CD8-positive, alpha-beta memory T cell (primary cell): ENCODE data around the gene FOSL1. TPM values are rescaled to one million over a fixed set of nuclear protein-coding genes. Genes with fewer than 3 reads are reported as not detected.

ENCODE experiments used
- CTCF ChIA-PET: fragments of 350-600 bp; sonication (Branson Sonifier 250); formaldehyde crosslinking; loops from one replicate; lab custom pipeline; 2021; ENCODE audit warnings: antibody characterized with exemption; lab: Charles Lee
- POLR2A ChIA-PET: fragments of 350-600 bp; sonication (Branson Sonifier 250); formaldehyde crosslinking; loops from one replicate; lab custom pipeline; 2021; ENCODE audit warnings: antibody characterized with exemption; lab: Charles Lee
- DNase-seq, 5 donors: peaks; one replicate each; pipeline versions ENCODE4 v3.0.0 to v3.0.0-alpha.2; 2020 to 2022; ENCODE audit warnings: mixed read lengths in 1 of 5
- H3K27ac ChIP-seq: one replicate; pipeline ENCODE4 v1.7.0; 2013; ENCODE audit warnings: low read depth, mild to moderate bottlenecking, low read length, moderate library complexity
- H3K27me3 ChIP-seq: 2 replicates; pipeline ENCODE4 v1.7.0; 2013; ENCODE audit warnings: low read length, mild to moderate bottlenecking; ENCODE audit not compliant: insufficient read depth, poor library complexity, severe bottlenecking
- H3K36me3 ChIP-seq: 2 replicates; pipeline ENCODE4 v1.7.0; 2013; ENCODE audit warnings: mild to moderate bottlenecking, low read length, moderate library complexity; ENCODE audit not compliant: insufficient read depth
- H3K4me1 ChIP-seq: 2 replicates; pipeline ENCODE4 v1.7.0; 2013; ENCODE audit warnings: mild to moderate bottlenecking, low read length, moderate library complexity; ENCODE audit not compliant: insufficient read depth
- H3K4me3 ChIP-seq: 2 replicates; pipeline ENCODE4 v1.7.0; 2013; ENCODE audit warnings: mild to moderate bottlenecking, low read length
- H3K9me3 ChIP-seq: 2 replicates; pipeline ENCODE4 v1.7.0; 2013; ENCODE audit warnings: mild to moderate bottlenecking, low read length
- H3K27ac Mint-ChIP-seq, 8 donors: one replicate each; pipeline ENCODE4 v1.8.0; 2020 to 2021; ENCODE audit warnings: mixed read lengths in 8 of 8, mild to moderate bottlenecking in 6 of 8, inconsistent platforms in 3 of 8, moderate library complexity in 3 of 8
- H3K27me3 Mint-ChIP-seq, 2 donors: one replicate each; pipeline ENCODE4 v1.8.0; 2020 to 2021; ENCODE audit warnings: mixed read lengths in 2 of 2, mild to moderate bottlenecking in 1 of 2, moderate library complexity in 1 of 2
- H3K36me3 Mint-ChIP-seq, 3 donors: one replicate each; pipeline ENCODE4 v1.8.0; 2020 to 2021; ENCODE audit warnings: mixed read lengths in 3 of 3, inconsistent platforms in 1 of 3, mild to moderate bottlenecking in 1 of 3
- H3K4me1 Mint-ChIP-seq, 3 donors: one replicate each; pipeline ENCODE4 v1.8.0; 2020 to 2021; ENCODE audit warnings: mixed read lengths in 3 of 3, inconsistent platforms in 1 of 3, mild to moderate bottlenecking in 1 of 3
- H3K4me3 Mint-ChIP-seq, 7 donors: one replicate each; pipeline ENCODE4 v1.8.0; 2020 to 2021; ENCODE audit warnings: mixed read lengths in 7 of 7, mild to moderate bottlenecking in 6 of 7, moderate library complexity in 4 of 7, inconsistent platforms in 2 of 7
- H3K9me3 Mint-ChIP-seq, 5 donors: one replicate each; pipeline ENCODE4 v1.8.0; 2020 to 2022; ENCODE audit warnings: mixed read lengths in 5 of 5, mild to moderate bottlenecking in 3 of 5, moderate library complexity in 2 of 5, inconsistent platforms in 1 of 5
- polyA plus RNA-seq: library from polyadenylated mRNA; unstranded; fragments of 300-500 nt; fragmentation: Illumina TruSeq; gene quantifications from one replicate; pipeline ENCODE4 v1.2.3, GENCODE V29; 2021
- total RNA-seq, 2 experiments: library from RNA; stranded (reverse); gene quantifications; one replicate each; pipeline ENCODE4 v1.2.3, GENCODE V29; 2021

FOSL1 gene
- total and polyA plus RNA-seq, 3 experiments from 2014 or later: 0.51 to 26.9 (median 26.4) TPM

DNA sequence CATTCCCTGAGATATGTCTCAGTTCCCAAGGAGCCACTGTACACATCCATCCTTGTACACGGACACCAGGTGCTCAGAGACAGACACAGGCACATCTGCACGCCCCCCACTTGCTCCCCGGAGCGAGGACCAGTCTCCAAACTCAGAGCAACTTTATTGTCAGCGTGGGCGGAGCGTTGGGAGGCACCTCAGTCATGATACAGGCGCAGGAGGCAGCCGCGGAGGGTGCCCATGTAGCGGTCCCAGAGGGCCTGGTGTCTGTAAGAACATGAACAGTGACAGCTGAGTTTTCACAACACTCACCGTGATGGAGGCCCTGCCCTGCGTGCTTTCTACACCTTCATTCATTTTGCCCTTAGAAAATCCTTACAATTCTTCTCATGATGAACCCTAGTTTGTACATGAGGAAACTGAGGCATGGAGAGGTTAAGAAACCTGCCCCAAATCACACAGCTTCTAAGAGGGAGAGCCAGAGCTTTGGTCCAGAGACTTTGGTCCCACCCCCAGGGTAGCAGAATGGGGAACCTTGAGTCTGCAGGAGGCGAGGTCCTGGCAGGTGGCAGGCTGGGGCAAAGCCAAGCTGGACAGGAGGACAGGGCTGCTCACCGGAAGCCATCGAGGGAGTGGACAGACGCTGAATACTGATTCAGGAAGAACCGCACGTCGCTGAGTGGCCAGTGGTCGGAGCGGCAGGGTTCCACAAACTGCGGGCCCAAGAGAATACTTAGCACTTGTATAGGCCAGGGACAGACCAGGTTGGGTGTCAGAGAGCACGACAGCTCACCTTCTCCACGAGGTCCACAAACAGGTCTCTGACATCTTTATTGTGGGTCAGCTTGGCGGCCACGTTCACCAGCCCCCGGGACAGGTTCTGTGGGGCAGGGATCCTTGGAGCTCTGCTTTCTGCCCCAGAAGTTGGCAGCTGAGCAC, 16.1 kb downstream of the FOSL1 start:
- no peak overlapping the region for H3K4me3 ChIP-seq
- Mint-ChIP-seq H3K4me1 (peaks cover 50 to 69% (median 66%) of the 10 kb centered on the region in 3 donors), H3K36me3 (peaks cover 0 to 52% (median 0%) of the 10 kb centered on the region in 3 donors), H3K27ac (peak overlapping the region; percentile 18 to 94 (median 88)), H3K4me3 (peak overlapping the region in 3 of 7 donors; percentile 61 to 82 (median 72)), H3K9me3 (no peaks in the 10 kb centered on the region), H3K27me3 (no peaks in the 10 kb centered on the region)
- no peaks in the 10 kb centered on the region for H3K9me3 ChIP-seq
- peaks cover 17% of the 10 kb centered on the region for H3K36me3 ChIP-seq
- CTCF ChIA-PET: interaction anchor here (0.9 to 21.9 kb wide), 39 partner anchors 10 to 405 kb away, joined by 3 to 560 read pairs (median 4); partner anchors contain the start of genes CATSPER1, CFL1, CTSW and EFEMP2
- H3K27me3 ChIP-seq: no peaks in the 10 kb centered on the region
- DNase-seq: no peak
- POLR2A ChIA-PET: interaction anchor here (0.7 to 2.3 kb wide), 5 partner anchors 10 to 102 kb away, joined by 3 to 14 read pairs (median 7); partner anchors contain the start of genes CFL1 and MUS81
- H3K4me1 ChIP-seq: peaks cover 48% of the 10 kb centered on the region
- no peak overlapping the region for H3K27ac ChIP-seq

- CTCF ChIA-PET: interaction anchor here (0.6 to 21.9 kb wide), 11 partner anchors 14 to 244 kb away, joined by 3 to 560 read pairs (median 4); partner anchors contain the start of genes CFL1, CTSW, EFEMP2 and KAT5
- POLR2A ChIA-PET: interaction anchor here (2.3 kb wide), 1 partner anchor 23 kb away, joined by 14 read pairs; the partner anchor contains the start of gene MUS81
- H3K4me1 Mint-ChIP-seq: peaks cover 49 to 72% (median 68%) of the 10 kb centered on the region in 3 donors
- H3K4me3 Mint-ChIP-seq: peak overlapping the region in 2 of 7 donors; percentile 66 to 91
- H3K27ac ChIP-seq: no peak overlapping the region
- no peak for DNase-seq
- H3K9me3 ChIP-seq: no peaks in the 10 kb centered on the region
- no peaks in the 10 kb centered on the region for H3K9me3 Mint-ChIP-seq
- no peaks in the 10 kb centered on the region for H3K27me3 ChIP-seq
- no peak overlapping the region for H3K4me3 ChIP-seq
- peaks cover 17% of the 10 kb centered on the region for H3K36me3 ChIP-seq
- peaks cover 51% of the 10 kb centered on the region for H3K4me1 ChIP-seq
- peaks cover 0 to 49% (median 0%) of the 10 kb centered on the region in 3 donors for H3K36me3 Mint-ChIP-seq
- H3K27me3 Mint-ChIP-seq: no peaks in the 10 kb centered on the region
- H3K27ac Mint-ChIP-seq: peak overlapping the region in 3 of 8 donors; percentile 14 to 94 (median 92)
These were observed 17.0 kb downstream of the FOSL1 start for GRCh38 chr11:65883058-65883761.

- peaks cover 47% of the 10 kb centered on the region for H3K4me1 ChIP-seq
- POLR2A ChIA-PET: no interaction called here
- peak overlapping the region in 5 of 7 donors; percentile 6 to 91 (median 57) for H3K4me3 Mint-ChIP-seq
These were observed 17.8 kb downstream of the FOSL1 start for GRCh38 chr11:65882120-65883057.

GRCh38 chr11:65880844-65881421, 19.3 kb downstream of the FOSL1 start:
- DNase-seq: peak in 1 of 5 donors; percentile 28
- Mint-ChIP-seq H3K27ac (peak overlapping the region; percentile 83 to 98 (median 93)), H3K27me3 (peaks cover 0 to 3% of the 10 kb centered on the region in 2 donors), H3K4me1 (peaks cover 45 to 61% (median 49%) of the 10 kb centered on the region in 3 donors), H3K4me3 (peak overlapping the region; percentile 84 to 92 (median 89)), H3K9me3 (no peaks in the 10 kb centered on the region), H3K36me3 (peaks cover 0 to 35% (median 0%) of the 10 kb centered on the region in 3 donors)
- Histone ChIP-seq H3K27ac (peak overlapping the region; percentile 48), H3K36me3 (peaks cover 17% of the 10 kb centered on the region), H3K27me3 (no peaks in the 10 kb centered on the region), H3K9me3 (no peaks in the 10 kb centered on the region), H3K4me3 (peak overlapping the region; percentile 15), H3K4me1 (peaks cover 46% of the 10 kb centered on the region)
- POLR2A ChIA-PET: interaction anchor here (0.8 to 1.7 kb wide), 3 partner anchors 9 to 25 kb away, joined by 3 to 7 read pairs (median 4); partner anchors contain the start of gene CCDC85B
- CTCF ChIA-PET: interaction anchor here (21.9 to 24.5 kb wide), 2 partner anchors 7 to 12 kb away, joined by 560 read pairs; partner anchors contain the start of genes CCDC85B, CFL1, CTSW and EFEMP2

More at GRCh38 chr11:65882120-65883057, 17.8 kb downstream of the FOSL1 start:
- peak overlapping the region in 5 of 8 donors; percentile 47 to 94 (median 85) for H3K27ac Mint-ChIP-seq
- no peaks in the 10 kb centered on the region for H3K27me3 ChIP-seq
- peaks cover 48 to 69% (median 61%) of the 10 kb centered on the region in 3 donors for H3K4me1 Mint-ChIP-seq
- H3K36me3 Mint-ChIP-seq: peaks cover 0 to 47% (median 0%) of the 10 kb centered on the region in 3 donors
- DNase-seq: no peak
- CTCF ChIA-PET: interaction anchor here (0.8 to 21.9 kb wide), 4 partner anchors 8 to 50 kb away, joined by 3 to 560 read pairs (median 5); partner anchors contain the start of genes CCDC85B, CFL1, CTSW and EFEMP2
- peaks cover 17% of the 10 kb centered on the region for H3K36me3 ChIP-seq
- H3K9me3 Mint-ChIP-seq: no peaks in the 10 kb centered on the region
- H3K4me3 ChIP-seq: no peak overlapping the region
- no peak overlapping the region for H3K27ac ChIP-seq
- no peaks in the 10 kb centered on the region for H3K9me3 ChIP-seq
- H3K27me3 Mint-ChIP-seq: no peaks in the 10 kb centered on the region

DNA sequence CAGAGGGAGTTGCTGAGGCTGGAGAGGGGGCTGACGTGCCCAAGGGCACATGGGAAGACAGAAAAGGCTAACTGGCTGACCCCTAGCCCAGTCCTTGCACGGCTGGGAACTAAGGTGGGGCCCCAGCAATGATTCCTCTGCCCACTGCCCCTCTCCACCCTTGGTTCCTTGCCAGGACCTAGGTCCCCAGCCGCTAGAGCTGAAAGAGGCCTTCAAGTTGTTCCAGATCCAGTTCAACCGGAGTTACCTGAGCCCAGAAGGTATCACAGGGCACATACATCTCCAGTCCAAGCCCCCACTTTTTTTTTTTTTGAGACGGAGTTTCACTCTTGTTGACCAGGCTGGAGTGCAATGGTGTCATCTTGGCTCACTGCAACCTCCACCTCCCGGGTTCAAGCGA, 20.2 kb downstream of the FOSL1 start:
- peak overlapping the region; percentile 73 for H3K4me3 ChIP-seq
- peak overlapping the region; percentile 64 for H3K27ac ChIP-seq
- no peak for DNase-seq
- Mint-ChIP-seq H3K36me3 (peaks cover 0 to 31% (median 0%) of the 10 kb centered on the region in 3 donors), H3K27ac (peak overlapping the region; percentile 85 to 98 (median 93)), H3K27me3 (peaks cover 0 to 3% of the 10 kb centered on the region in 2 donors), H3K9me3 (no peaks in the 10 kb centered on the region), H3K4me3 (peak overlapping the region; percentile 84 to 92 (median 89)), H3K4me1 (peaks cover 44 to 56% (median 46%) of the 10 kb centered on the region in 3 donors)
- no peaks in the 10 kb centered on the region for H3K27me3 ChIP-seq
- peaks cover 17% of the 10 kb centered on the region for H3K36me3 ChIP-seq
- H3K4me1 ChIP-seq: peaks cover 44% of the 10 kb centered on the region
- CTCF ChIA-PET: interaction anchor here (21.9 to 24.5 kb wide), 2 partner anchors 8 to 11 kb away, joined by 560 read pairs; partner anchors contain the start of genes CCDC85B, CFL1, CTSW and EFEMP2
- POLR2A ChIA-PET: interaction anchor here (1.2 to 1.7 kb wide), 2 partner anchors 10 to 24 kb away, joined by 3 to 7 read pairs; partner anchors contain the start of gene CCDC85B
- no peaks in the 10 kb centered on the region for H3K9me3 ChIP-seq

DNA sequence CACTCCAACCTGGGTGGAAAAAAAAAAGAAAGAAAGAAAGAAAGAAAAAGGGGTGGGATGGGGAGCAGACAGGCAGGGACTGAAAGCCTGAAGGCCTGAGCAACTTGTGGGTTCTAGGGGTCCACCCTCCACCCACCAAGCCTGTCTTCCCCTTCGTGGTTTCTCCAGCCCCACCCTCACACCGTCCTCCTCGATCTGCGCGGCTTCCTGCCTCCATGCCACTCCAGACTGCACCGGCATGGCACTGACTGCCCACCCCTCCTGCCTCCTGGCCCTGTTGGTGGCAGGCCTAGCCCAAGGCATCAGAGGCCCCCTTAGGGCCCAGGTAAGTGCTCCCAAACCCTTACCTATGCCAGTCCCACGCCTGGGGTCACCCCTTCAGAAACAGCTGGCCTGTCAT, 20.6 kb downstream of the FOSL1 start, which contains the start of gene CTSW:
Gene CTSW (plus strand): TSS at position 221 of the 400 bp plus-strand sequence. CDS start 18 bp downstream, at position 239.
- ChIA-PET CTCF (interaction anchor here (21.9 to 24.5 kb wide), 2 partner anchors 9 to 11 kb away, joined by 560 read pairs; partner anchors contain the start of genes CCDC85B, CFL1, CTSW and EFEMP2), POLR2A (interaction anchor here (1.0 to 1.7 kb wide), 4 partner anchors 11 to 24 kb away, joined by 3 to 7 read pairs (median 3); partner anchors contain the start of gene CCDC85B)
- H3K4me3 Mint-ChIP-seq: peak within 1 kb of the TSS; percentile 84 to 92 (median 89)

More for the DNA sequence above, 20.6 kb downstream of the FOSL1 start, which contains the start of gene CTSW:
- peaks cover 0 to 3% of the 10 kb centered on the region in 2 donors for H3K27me3 Mint-ChIP-seq
- Histone ChIP-seq H3K9me3 (no peaks in the 10 kb centered on the region), H3K4me1 (peaks cover 40% of the 10 kb centered on the region), H3K27ac (peak within 1 kb of the TSS; percentile 64), H3K4me3 (peak within 1 kb of the TSS; percentile 73), H3K27me3 (no peaks in the 10 kb centered on the region), H3K36me3 (peaks cover 17% of the 10 kb centered on the region)
- H3K4me1 Mint-ChIP-seq: peaks cover 40 to 53% (median 42%) of the 10 kb centered on the region in 3 donors
- peaks cover 0 to 27% (median 0%) of the 10 kb centered on the region in 3 donors for H3K36me3 Mint-ChIP-seq
- peak; percentile 48 to 71 (median 58) for DNase-seq
- peak within 1 kb of the TSS; percentile 85 to 98 (median 93) for H3K27ac Mint-ChIP-seq
- no peaks in the 10 kb centered on the region for H3K9me3 Mint-ChIP-seq
